Esophagus squamous epithelium (tissue), 4 donors: Measurements from ENCODE around the gene ZNF660.

Experiments
- CTCF ChIP-seq, 6 experiments: fragments of 450-650 bp in 4 of 6; fragments of 200-600 bp in 2 of 6; sonication (generic) in 2 of 6; IDR thresholded peaks; one replicate each; pipeline ENCODE4 v1.5.1; 2016 to 2019; ENCODE audit warnings: antibody characterized with exemption in 6 of 6, mild to moderate bottlenecking in 4 of 6, moderate library complexity in 4 of 6
- POLR2A ChIP-seq, 4 donors: fragments of 450-650 bp; IDR thresholded peaks; one replicate each; pipeline ENCODE4 v1.6.1; 2017; ENCODE audit warnings: antibody characterized with exemption in 4 of 4, mild to moderate bottlenecking in 4 of 4, moderate library complexity in 3 of 4

- TF ChIP-seq CTCF (IDR thresholded peaks at IDR 0.05) = no peak
- no peak for TF ChIP-seq POLR2A (IDR thresholded peaks at IDR 0.05)
Measured at GRCh38 chr3:44596621-44597020, 11.9 kb downstream of the ZNF660 start.
